OCI-LY1 (cell line): ENCODE data around the gene SLC41A1.

Experiments
- H2AFZ ChIP-seq: fragments of 200-600 bp; sonication (generic), shearing (Covaris generic); 2 replicates; pipeline ENCODE4 v1.6.0; 2014; ENCODE audit warnings: antibody characterized with exemption, mild to moderate bottlenecking, low read length
- H3F3A ChIP-seq: fragments of 200-600 bp; sonication (generic), shearing (Covaris generic); 2 replicates; pipeline ENCODE4 v1.6.0; 2014; ENCODE audit warnings: mild to moderate bottlenecking, antibody characterized with exemption, low read length, moderate library complexity; ENCODE audit not compliant: insufficient read depth
- H3K27ac ChIP-seq: fragments of 200-600 bp; sonication (generic); 2 replicates; pipeline ENCODE4 v1.5.1; 2014; ENCODE audit warnings: low read length, mixed run types, mild to moderate bottlenecking, low read depth; ENCODE audit not compliant: poor library complexity, severe bottlenecking
- H3K27me3 ChIP-seq: fragments of 200-600 bp; sonication (generic); 2 replicates; pipeline ENCODE4 v1.6.0; 2014; ENCODE audit warnings: antibody characterized with exemption, mild to moderate bottlenecking, low read length, moderate library complexity; ENCODE audit not compliant: insufficient read depth
- H3K36me3 ChIP-seq: fragments of 200-600 bp; sonication (generic); 2 replicates; pipeline ENCODE4 v1.6.1; 2014; ENCODE audit warnings: mild to moderate bottlenecking, antibody characterized with exemption, low read length, moderate library complexity, mixed read lengths; ENCODE audit not compliant: insufficient read depth
- H3K4me1 ChIP-seq: fragments of 200-600 bp; sonication (generic); 2 replicates; pipeline ENCODE4 v1.5.1; 2014; ENCODE audit warnings: mild to moderate bottlenecking, low read length, moderate library complexity; ENCODE audit not compliant: insufficient read depth, severe bottlenecking
- H3K4me2 ChIP-seq: fragments of 200-600 bp; sonication (generic), shearing (Covaris generic); 2 replicates; pipeline ENCODE4 v1.6.1; 2014; ENCODE audit warnings: low read length
- H3K4me3 ChIP-seq: fragments of 200-600 bp; sonication (generic); 2 replicates; pipeline ENCODE4 v1.5.1; 2014; ENCODE audit warnings: low read length, low read depth, mild to moderate bottlenecking, mixed read lengths; ENCODE audit not compliant: poor library complexity, severe bottlenecking
- H3K79me2 ChIP-seq: fragments of 200-600 bp; shearing (Covaris generic); 2 replicates; pipeline ENCODE4 v1.6.1; 2016; ENCODE audit warnings: mixed run types, low read length, mixed read lengths; ENCODE audit not compliant: insufficient read depth
- H3K9ac ChIP-seq: fragments of 200-600 bp; sonication (generic), shearing (Covaris generic); 2 replicates; pipeline ENCODE4 v1.6.1; 2014; ENCODE audit warnings: mild to moderate bottlenecking, low read length, mixed read lengths
- H3K9me2 ChIP-seq: fragments of 200-600 bp; sonication (generic), shearing (Covaris generic); 2 replicates; pipeline ENCODE4 v1.6.1; 2014; ENCODE audit warnings: low read depth, mild to moderate bottlenecking, low read length, mixed read lengths
- H3K9me3 ChIP-seq: fragments of 200-600 bp; shearing (Covaris generic); 2 replicates; pipeline ENCODE4 v1.6.1; 2014; ENCODE audit warnings: low read length, mixed read lengths
- H4K20me1 ChIP-seq: fragments of 200-600 bp; sonication (generic), shearing (Covaris generic); 2 replicates; pipeline ENCODE4 v1.6.0; 2016; ENCODE audit warnings: mild to moderate bottlenecking, low read length; ENCODE audit not compliant: insufficient read depth
- EZH2 ChIP-seq: fragments of 200-600 bp; sonication (generic), shearing (Covaris generic); IDR thresholded peaks from 2 replicates; pipeline ENCODE4 v1.8.0; 2017; ENCODE audit warnings: borderline replicate concordance, mixed run types, mild to moderate bottlenecking, antibody characterized with exemption, low read length, moderate library complexity, mixed read lengths
- TF ChIP-seq, protein P1 (sequence below): fragments of 200-600 bp; sonication (generic), shearing (Covaris generic); IDR thresholded peaks from 2 replicates; pipeline ENCODE4 v1.5.1; 2017; ENCODE audit warnings: mild to moderate bottlenecking, antibody characterized with exemption, low read length, moderate library complexity, mixed read lengths

The SLC41A1 gene

DNA sequence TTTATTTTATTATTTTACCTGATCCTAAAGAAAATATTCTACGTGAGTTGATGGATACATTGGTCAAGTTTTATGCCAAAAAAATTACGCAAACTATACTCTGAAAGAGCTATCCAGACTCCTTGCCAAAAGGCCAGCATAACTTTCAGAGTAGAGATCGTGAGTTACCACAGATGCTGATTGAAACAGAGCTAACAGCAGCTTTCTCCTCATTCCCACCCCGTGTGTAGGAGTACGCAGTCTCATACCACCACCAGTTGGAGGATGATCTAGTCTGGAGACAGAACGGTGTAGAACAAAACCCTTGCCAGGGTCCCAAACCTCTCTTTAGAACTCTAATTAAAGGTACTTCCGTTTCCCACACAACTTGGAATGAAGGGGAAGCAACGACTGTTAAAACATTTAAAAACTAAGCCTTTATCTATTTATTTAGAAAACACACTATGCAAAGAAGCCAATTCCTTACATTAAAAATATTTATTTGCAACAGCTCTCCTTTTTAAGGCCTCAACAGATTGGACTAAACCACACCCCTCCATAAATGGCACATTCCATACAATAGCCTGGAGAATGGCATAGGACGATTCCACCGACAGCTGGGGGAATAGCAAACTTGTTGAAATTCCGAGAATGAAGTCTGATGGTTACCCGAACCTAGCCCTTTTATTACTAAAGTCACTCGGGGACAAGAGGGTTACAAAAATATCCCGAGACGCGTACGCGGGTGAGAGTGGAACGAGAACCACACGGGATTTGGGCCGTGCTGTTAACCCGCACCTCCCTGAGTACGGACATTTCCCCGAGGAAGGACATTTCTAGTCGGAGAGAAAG is 64.4 kb downstream of the SLC41A1 start:
- Histone ChIP-seq H3K4me3 (peak overlapping the region; percentile 74), H3K36me3 (peaks cover 43% of the 10 kb centered on the region; the same call in 1 of the 2 replicates), H2AFZ (no peak overlapping the region), H3K27ac (no peak overlapping the region), H3K9me2 (no peaks in the 10 kb centered on the region), H3K9me3 (no peaks in the 10 kb centered on the region), H3K4me2 (peak overlapping the region; percentile 87), H3K79me2 (peaks cover 59% of the 10 kb centered on the region), H3K9ac (peak overlapping the region; percentile 96), H3F3A (no peaks in the 10 kb centered on the region), H3K27me3 (no peaks in the 10 kb centered on the region), H3K4me1 (peaks cover 55% of the 10 kb centered on the region), H4K20me1 (peaks cover 4% of the 10 kb centered on the region)
- TF ChIP-seq, protein P1, sequence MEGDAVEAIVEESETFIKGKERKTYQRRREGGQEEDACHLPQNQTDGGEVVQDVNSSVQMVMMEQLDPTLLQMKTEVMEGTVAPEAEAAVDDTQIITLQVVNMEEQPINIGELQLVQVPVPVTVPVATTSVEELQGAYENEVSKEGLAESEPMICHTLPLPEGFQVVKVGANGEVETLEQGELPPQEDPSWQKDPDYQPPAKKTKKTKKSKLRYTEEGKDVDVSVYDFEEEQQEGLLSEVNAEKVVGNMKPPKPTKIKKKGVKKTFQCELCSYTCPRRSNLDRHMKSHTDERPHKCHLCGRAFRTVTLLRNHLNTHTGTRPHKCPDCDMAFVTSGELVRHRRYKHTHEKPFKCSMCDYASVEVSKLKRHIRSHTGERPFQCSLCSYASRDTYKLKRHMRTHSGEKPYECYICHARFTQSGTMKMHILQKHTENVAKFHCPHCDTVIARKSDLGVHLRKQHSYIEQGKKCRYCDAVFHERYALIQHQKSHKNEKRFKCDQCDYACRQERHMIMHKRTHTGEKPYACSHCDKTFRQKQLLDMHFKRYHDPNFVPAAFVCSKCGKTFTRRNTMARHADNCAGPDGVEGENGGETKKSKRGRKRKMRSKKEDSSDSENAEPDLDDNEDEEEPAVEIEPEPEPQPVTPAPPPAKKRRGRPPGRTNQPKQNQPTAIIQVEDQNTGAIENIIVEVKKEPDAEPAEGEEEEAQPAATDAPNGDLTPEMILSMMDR = no peak
- TF ChIP-seq EZH2 = no peak

DNA sequence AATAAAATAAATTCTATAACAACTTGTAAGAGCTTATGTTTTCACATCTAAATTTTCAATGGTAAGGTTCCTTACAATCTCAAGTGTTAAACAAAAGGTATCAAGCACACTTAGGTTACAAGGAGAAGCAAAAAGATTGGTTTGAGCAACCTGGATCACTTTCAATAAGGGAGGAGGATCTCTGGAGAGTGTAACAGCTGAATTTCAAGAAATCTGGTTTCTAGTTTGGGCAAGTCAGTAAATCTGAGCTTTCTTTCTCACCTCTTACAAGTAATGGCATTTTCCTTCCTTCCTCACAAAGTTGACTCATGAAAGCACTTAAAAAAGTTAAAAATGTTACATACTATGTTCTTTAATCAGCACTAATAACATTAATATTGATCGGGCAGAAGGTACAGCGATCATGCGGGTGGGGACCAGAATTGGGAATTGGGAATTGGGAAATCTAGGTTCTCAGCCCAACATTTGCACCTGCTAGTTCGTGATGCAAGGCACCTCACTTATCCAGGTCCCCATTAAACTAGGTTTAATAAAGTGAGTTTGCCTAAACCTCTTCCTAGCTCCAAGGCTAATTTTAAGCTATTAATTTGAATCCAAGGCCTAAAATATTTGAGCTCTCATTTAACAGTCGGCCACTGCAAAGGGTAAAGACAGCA is 66.1 kb downstream of the SLC41A1 start:
- H3K9me2 ChIP-seq = no peaks in the 10 kb centered on the region
- no peak overlapping the region for H3K27ac ChIP-seq
- peak overlapping the region; percentile 96; the same call in 1 of the 2 replicates for H3K9ac ChIP-seq
- peak overlapping the region; percentile 87 for H3K4me2 ChIP-seq
- TF ChIP-seq EZH2 = no peak
- TF ChIP-seq, protein P1 = no peak
- H2AFZ ChIP-seq = no peak overlapping the region
- H3K79me2 ChIP-seq = peaks cover 77% of the 10 kb centered on the region
- H3K4me1 ChIP-seq = peaks cover 71% of the 10 kb centered on the region
- no peaks in the 10 kb centered on the region for H3K27me3 ChIP-seq
- no peaks in the 10 kb centered on the region for H3F3A ChIP-seq
- no peaks in the 10 kb centered on the region for H3K9me3 ChIP-seq
- H3K4me3 ChIP-seq = peak overlapping the region; percentile 74
- peaks cover 45% of the 10 kb centered on the region; the same call in 1 of the 2 replicates for H3K36me3 ChIP-seq
- peaks cover 4% of the 10 kb centered on the region for H4K20me1 ChIP-seq

DNA sequence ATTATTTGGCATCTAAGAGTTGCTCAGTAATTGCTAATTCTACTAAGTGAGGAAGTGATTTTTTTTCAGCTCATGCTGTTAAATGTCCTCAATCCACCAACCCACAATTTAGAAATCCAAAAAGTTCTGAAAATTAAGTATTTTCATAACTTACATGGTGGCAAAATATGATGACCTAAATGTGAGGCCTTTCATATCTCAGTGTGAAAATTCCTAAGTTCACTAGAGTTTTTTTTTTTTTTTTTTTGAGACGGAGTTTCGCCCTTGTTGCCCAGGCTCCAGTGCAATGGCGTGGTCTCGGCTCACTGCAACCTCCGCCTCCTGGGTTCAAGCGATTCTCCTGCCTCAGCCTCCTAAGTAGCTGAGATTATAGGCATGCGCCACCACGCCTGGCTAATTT is 68.6 kb downstream of the SLC41A1 start:
- Histone ChIP-seq H3K9me3 (no peaks in the 10 kb centered on the region), H3F3A (no peaks in the 10 kb centered on the region), H3K36me3 (peaks cover 62% of the 10 kb centered on the region), H3K9me2 (no peaks in the 10 kb centered on the region), H3K27me3 (no peaks in the 10 kb centered on the region), H3K79me2 (peaks cover 93% of the 10 kb centered on the region), H3K4me1 (peaks cover 65% of the 10 kb centered on the region), H3K27ac (no peak overlapping the region), H2AFZ (no peak overlapping the region), H3K4me2 (peak overlapping the region; percentile 41; the same call in 1 of the 2 replicates), H4K20me1 (peaks cover 4% of the 10 kb centered on the region), H3K4me3 (no peak overlapping the region), H3K9ac (no peak overlapping the region)
- TF ChIP-seq, protein P1 = no peak
- TF ChIP-seq EZH2 = no peak
